Suprapubic skin (tissue), 3 donors: Measurements from ENCODE around the gene RGP1.
A peak's percentile ranks its signal among the peaks of the same experiment; 100 is the strongest.

Experiments used
- EP300 ChIP-seq: sonication (generic); formaldehyde crosslinking; IDR thresholded peaks from one replicate; pipeline ENCODE4 v1.6.1; 2017; ENCODE audit warnings: antibody characterized with exemption
- TF ChIP-seq, protein P1 (sequence below), 2 donors: fragments of 200-600 bp in 1 of 2; fragments of 450-650 bp in 1 of 2; sonication (generic) in 1 of 2; IDR thresholded peaks; one replicate each; pipeline ENCODE4 v1.5.1; 2016 to 2019; ENCODE audit warnings: antibody characterized with exemption in 2 of 2, mild to moderate bottlenecking in 1 of 2, moderate library complexity in 1 of 2

DNA sequence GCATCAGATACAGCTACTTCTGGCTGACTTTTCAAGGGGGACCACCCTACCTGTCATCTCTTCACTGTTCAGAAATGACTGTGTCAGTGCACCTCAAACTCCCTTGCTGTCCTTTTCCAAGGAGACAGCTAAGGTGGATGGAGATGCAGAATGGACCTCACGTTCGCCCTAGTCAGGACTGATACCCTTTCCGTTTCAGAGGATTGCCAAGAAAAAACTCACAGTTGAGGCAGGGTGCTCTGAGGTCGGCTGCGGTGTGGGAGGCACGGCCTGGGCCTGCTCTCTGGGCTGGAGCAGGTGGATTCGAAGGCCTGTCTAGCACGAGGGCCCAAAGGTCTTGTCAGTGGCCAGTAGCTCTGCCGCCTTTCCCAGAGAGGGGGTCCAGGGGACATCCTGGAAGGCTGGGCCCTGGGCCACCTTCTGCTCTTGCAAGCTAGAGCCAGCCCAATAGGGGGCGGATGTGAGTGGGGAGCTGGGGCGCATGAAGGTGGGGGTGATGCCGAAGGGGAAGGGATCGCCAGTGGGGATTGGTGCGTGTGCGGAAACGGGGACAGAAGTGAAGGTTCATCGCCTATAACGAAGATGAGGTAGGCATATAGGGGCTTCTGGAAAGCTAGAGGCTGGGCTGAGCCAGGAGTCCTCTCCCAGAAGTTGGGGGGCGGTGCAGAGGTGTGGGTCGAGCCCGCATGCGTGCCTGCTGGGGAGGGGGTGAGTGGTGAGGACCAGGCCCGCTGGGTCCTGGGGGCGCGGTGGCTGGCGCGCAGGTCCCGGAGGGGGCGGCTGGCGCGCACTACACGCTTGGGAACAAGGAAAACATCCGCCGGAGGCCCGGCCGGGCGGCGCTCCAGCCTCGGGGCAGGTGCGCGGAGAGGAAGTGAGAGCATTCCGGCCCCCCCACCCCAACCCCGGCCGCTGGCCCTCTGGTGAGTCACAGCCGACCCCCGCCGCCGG is 7.5 kb downstream of the RGP1 start:
- TF ChIP-seq EP300: no peak
- TF ChIP-seq, protein P1, sequence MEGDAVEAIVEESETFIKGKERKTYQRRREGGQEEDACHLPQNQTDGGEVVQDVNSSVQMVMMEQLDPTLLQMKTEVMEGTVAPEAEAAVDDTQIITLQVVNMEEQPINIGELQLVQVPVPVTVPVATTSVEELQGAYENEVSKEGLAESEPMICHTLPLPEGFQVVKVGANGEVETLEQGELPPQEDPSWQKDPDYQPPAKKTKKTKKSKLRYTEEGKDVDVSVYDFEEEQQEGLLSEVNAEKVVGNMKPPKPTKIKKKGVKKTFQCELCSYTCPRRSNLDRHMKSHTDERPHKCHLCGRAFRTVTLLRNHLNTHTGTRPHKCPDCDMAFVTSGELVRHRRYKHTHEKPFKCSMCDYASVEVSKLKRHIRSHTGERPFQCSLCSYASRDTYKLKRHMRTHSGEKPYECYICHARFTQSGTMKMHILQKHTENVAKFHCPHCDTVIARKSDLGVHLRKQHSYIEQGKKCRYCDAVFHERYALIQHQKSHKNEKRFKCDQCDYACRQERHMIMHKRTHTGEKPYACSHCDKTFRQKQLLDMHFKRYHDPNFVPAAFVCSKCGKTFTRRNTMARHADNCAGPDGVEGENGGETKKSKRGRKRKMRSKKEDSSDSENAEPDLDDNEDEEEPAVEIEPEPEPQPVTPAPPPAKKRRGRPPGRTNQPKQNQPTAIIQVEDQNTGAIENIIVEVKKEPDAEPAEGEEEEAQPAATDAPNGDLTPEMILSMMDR (IDR thresholded peaks at IDR 0.05): peak; percentile 12 to 55
